Measurements from ENCODE around the gene PRRT4. TPM values are rescaled to one million over a fixed set of nuclear protein-coding genes. Genes with fewer than 3 reads are reported as not detected.

The PRRT4 gene
- total and polyA plus RNA-seq, 5 donors: 0.34 to 1.1 (median 0.84) TPM

DNA sequence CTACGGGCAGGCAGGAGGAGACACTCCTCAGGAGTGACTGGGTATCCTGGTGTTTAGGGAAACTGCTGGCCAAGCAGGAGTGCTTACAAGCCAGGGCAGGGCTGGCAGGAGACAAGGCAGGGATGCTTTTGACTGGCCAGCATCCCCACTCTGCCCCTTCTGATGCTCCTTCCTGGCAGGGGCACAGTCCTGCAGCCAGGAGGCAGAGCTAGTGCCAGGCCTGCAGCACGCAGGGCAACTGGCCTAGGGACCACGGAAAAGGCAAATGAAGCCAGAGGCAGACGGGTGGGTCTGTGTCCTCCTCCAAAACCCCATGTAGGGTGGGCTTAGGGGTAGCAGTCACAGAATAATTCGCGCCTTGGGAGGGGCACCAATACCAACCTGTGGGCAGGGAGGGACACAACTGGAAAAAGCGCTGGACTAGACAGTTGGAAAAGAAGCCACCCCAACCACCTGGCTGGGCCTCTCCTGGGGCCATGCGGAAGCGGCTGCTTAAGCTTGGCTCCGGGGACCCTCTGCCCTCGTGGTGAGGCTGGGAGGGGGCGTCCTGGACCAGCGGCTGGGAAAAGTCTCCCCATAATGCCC lies 43.5 kb upstream of the PRRT4 start:
- H3K4me3 ChIP-seq (ENCODE audit: low read length): peak overlapping the region; percentile 85
- H3K27ac ChIP-seq (ENCODE audit: low read length): no peak overlapping the region
- ATAC-seq (no peak), DNase-seq (no peak)
- no peaks in the 10 kb centered on the region for H3K27me3 ChIP-seq (ENCODE audit: control insufficient read depth, insufficient read depth)
- intact Hi-C loops (cut with DNase I): loop anchor here in 1 of 4 donors (10.0 kb wide), 1 partner anchor 60 kb away; no protein-coding TSS in a partner anchor
- 49% methylated on average over 13 of the region's 13 CpGs for WGBS
- peaks cover 9% of the 10 kb centered on the region for H3K4me1 ChIP-seq (ENCODE audit: control insufficient read depth, insufficient read depth, low read length)
- no peaks in the 10 kb centered on the region for H3K9me3 ChIP-seq (ENCODE audit: control insufficient read depth, low read length)

DNA sequence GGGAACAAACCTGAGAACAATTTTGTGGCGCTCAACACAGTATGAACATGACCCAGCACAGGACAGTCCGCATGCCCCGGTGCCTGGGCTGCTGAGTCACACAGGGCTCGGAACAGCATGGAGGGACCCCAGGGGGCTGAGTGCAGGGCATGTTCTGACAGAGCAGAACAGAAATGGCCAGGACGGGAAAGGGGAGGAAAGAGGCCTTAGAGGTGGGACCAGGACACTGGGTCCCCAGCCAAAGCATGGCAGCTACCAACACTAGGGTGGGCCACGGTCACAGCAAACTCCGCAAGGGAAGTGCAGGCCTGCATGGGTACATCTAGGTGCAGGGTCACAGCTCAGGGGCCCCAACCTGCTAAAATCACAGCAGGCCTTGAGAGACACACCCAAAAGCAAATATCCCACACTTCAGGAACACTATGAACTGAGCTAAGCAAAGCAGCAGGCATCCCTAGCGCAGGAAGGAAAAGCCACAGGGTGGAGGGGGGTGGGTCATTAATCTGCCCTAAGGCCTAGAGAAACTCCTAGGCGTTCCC lies 42.7 kb upstream of the PRRT4 start:
- peak in 1 of 2 donors; percentile 46 for ATAC-seq
- Histone ChIP-seq H3K9me3 (ENCODE audit: control insufficient read depth, low read length) (no peaks in the 10 kb centered on the region), H3K27ac (ENCODE audit: low read length) (no peak overlapping the region), H3K4me1 (ENCODE audit: control insufficient read depth, insufficient read depth, low read length) (peaks cover 9% of the 10 kb centered on the region), H3K4me3 (ENCODE audit: low read length) (no peak overlapping the region), H3K27me3 (ENCODE audit: control insufficient read depth, insufficient read depth) (no peaks in the 10 kb centered on the region)
- DNase-seq: no peak
- intact Hi-C loops (cut with DNase I): loop anchor here in 1 of 4 donors (10.0 kb wide), 1 partner anchor 61 kb away; no protein-coding TSS in a partner anchor
- 89% methylated on average over 9 of the region's 9 CpGs for WGBS

DNA sequence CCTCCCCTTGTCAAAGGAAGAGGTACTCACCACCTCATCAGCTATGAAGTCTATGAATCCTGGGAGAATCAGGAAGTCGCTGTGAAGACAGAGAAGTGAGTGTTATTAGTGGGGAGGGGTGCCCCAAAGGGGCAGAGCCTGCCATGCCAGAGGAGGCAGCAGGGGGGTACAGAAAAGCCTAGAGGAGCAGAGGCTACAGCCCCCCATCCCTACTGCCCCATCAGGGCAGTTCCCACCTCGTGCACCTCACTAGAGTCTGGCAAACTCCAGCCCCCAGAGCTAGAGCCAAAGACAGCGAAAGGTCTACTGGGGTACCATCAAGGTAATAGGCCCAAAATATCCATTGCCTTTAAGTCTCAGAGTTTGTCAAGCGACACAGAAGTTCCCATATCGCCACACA lies 42.2 kb upstream of the PRRT4 start:
- Histone ChIP-seq H3K27me3 (ENCODE audit: control insufficient read depth, insufficient read depth) (no peaks in the 10 kb centered on the region), H3K27ac (ENCODE audit: low read length) (no peak overlapping the region), H3K4me1 (ENCODE audit: control insufficient read depth, insufficient read depth, low read length) (peaks cover 6% of the 10 kb centered on the region), H3K4me3 (ENCODE audit: low read length) (no peak overlapping the region), H3K9me3 (ENCODE audit: control insufficient read depth, low read length) (no peaks in the 10 kb centered on the region)
- intact Hi-C loops (cut with DNase I): loop anchor here in 1 of 4 donors (10.0 kb wide), 1 partner anchor 61 kb away; no protein-coding TSS in a partner anchor
- WGBS: 88% methylated on average over 5 of the region's 5 CpGs
- ATAC-seq: no peak
- DNase-seq: no peak

DNA sequence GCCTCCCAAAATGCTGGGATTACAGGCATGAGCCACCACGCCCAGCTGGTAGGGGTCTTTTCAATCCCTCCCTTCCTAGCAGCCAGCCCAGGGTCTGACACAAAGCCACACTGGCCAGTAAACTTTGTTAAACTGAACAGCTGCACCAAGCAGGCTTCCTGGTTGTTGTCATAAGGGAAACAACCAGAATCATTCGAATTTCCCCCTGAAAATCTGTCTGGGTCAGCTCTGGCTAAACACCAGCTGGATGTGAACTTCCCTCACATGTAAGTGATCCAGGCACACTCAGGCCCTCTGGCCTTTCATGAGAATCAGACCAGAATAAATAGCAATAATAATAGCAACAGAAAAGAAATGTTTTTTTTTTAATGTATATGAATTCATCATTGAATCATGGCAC lies 40.9 kb upstream of the PRRT4 start:
- ATAC-seq (no peak), DNase-seq (no peak)
- Histone ChIP-seq H3K4me3 (ENCODE audit: low read length) (no peak overlapping the region), H3K9me3 (ENCODE audit: control insufficient read depth, low read length) (no peaks in the 10 kb centered on the region), H3K27ac (ENCODE audit: low read length) (no peak overlapping the region), H3K27me3 (ENCODE audit: control insufficient read depth, insufficient read depth) (no peaks in the 10 kb centered on the region), H3K4me1 (ENCODE audit: control insufficient read depth, insufficient read depth, low read length) (peaks cover 6% of the 10 kb centered on the region)
- intact Hi-C loops (cut with DNase I): loop anchor here in 1 of 4 donors (10.0 kb wide), 1 partner anchor 62 kb away; no protein-coding TSS in a partner anchor
- 71% methylated on average over 2 of the region's 2 CpGs for WGBS

DNA sequence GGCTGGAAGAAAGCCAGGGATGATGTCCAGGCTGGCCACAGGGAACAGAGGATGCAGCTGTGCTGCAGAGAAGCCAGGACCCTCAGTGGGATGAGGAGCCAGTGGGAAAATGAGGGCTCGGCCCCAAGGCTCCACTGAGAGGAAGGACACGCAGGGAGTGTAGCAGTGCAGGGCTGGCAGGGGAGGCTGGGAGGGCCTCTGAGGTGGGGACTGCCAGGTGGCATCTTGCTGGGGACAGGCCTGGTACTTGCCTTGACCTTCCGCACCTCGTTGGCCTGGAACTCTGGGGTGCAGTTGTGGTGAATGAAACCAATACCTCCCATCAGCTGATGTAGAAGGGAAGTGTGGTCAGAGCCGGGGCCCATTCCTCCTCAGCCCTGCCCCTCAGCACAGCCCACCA lies 39.1 kb upstream of the PRRT4 start:
- H3K4me3 ChIP-seq (ENCODE audit: low read length): no peak overlapping the region

DNA sequence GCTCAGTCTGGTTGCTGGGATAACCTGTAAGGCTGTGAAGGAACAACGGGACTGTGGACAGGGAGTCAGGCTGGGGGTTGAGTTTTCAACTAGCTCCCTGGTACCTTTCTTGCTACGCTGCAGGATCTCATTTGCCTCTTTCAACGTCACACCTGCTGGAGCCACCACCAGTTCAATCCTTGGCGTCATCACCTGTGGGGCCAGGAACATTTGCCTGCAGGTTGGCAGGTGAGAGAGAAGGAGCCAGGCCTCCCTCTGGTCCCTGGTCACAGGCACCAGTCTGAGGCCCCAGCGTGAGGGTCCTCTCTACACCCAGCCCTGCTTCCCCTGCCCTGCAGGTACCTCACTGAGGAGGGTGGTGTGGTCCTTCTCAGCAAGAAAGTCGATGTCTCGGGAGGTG lies 38.5 kb upstream of the PRRT4 start:
- H3K4me1 ChIP-seq (ENCODE audit: control insufficient read depth, insufficient read depth, low read length): peaks cover 5% of the 10 kb centered on the region
- no peaks in the 10 kb centered on the region for H3K27me3 ChIP-seq (ENCODE audit: control insufficient read depth, insufficient read depth)
- H3K9me3 ChIP-seq (ENCODE audit: control insufficient read depth, low read length): no peaks in the 10 kb centered on the region
- H3K4me3 ChIP-seq (ENCODE audit: low read length): no peak overlapping the region
- H3K27ac ChIP-seq (ENCODE audit: low read length): no peak overlapping the region
- DNase-seq (no peak), ATAC-seq (no peak)
- WGBS: 93% methylated on average over 7 of the region's 7 CpGs
- intact Hi-C loops (cut with DNase I): loop anchor here in 1 of 4 donors (2.0 to 10.0 kb wide), 2 partner anchors 25 to 65 kb away; no protein-coding TSS in a partner anchor

More for the DNA sequence above, 39.1 kb upstream of the PRRT4 start:
- ATAC-seq: no peak
- H3K27me3 ChIP-seq (ENCODE audit: control insufficient read depth, insufficient read depth): no peaks in the 10 kb centered on the region
- WGBS: 90% methylated on average over 5 of the region's 5 CpGs
- intact Hi-C loops (cut with DNase I): loop anchor here in 1 of 4 donors (10.0 kb wide), 1 partner anchor 64 kb away; no protein-coding TSS in a partner anchor
- no peak overlapping the region for H3K27ac ChIP-seq (ENCODE audit: low read length)
- H3K4me1 ChIP-seq (ENCODE audit: control insufficient read depth, insufficient read depth, low read length): peaks cover 6% of the 10 kb centered on the region
- peak in 1 of 3 donors; percentile 46 for DNase-seq
- H3K9me3 ChIP-seq (ENCODE audit: control insufficient read depth, low read length): no peaks in the 10 kb centered on the region

DNA sequence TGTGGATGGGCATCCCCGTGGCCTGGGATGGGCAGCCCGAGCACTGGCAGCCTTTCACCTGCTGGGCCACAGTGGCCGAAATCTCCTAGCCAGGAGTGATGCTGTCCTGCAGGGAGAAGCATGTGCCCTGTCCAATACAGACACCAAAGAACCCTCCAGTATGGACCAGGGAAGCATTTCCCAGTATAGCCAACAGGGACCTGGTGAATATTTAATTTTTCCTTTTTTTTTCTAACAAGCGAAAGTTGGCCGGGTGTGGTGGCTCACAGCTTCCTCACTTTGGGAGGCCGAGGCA lies 37.3 kb upstream of the PRRT4 start:
- Histone ChIP-seq H3K9me3 (ENCODE audit: control insufficient read depth, low read length) (no peaks in the 10 kb centered on the region), H3K27ac (ENCODE audit: low read length) (no peak overlapping the region), H3K4me3 (ENCODE audit: low read length) (no peak overlapping the region), H3K4me1 (ENCODE audit: control insufficient read depth, insufficient read depth, low read length) (no peaks in the 10 kb centered on the region), H3K27me3 (ENCODE audit: control insufficient read depth, insufficient read depth) (no peaks in the 10 kb centered on the region)
- 53% methylated on average over 6 of the region's 6 CpGs for WGBS
- DNase-seq: no peak
- no peak for ATAC-seq
- intact Hi-C loops (cut with DNase I): loop anchor here in 1 of 4 donors (2.0 kb wide), 1 partner anchor 26 kb away; no protein-coding TSS in a partner anchor

DNA sequence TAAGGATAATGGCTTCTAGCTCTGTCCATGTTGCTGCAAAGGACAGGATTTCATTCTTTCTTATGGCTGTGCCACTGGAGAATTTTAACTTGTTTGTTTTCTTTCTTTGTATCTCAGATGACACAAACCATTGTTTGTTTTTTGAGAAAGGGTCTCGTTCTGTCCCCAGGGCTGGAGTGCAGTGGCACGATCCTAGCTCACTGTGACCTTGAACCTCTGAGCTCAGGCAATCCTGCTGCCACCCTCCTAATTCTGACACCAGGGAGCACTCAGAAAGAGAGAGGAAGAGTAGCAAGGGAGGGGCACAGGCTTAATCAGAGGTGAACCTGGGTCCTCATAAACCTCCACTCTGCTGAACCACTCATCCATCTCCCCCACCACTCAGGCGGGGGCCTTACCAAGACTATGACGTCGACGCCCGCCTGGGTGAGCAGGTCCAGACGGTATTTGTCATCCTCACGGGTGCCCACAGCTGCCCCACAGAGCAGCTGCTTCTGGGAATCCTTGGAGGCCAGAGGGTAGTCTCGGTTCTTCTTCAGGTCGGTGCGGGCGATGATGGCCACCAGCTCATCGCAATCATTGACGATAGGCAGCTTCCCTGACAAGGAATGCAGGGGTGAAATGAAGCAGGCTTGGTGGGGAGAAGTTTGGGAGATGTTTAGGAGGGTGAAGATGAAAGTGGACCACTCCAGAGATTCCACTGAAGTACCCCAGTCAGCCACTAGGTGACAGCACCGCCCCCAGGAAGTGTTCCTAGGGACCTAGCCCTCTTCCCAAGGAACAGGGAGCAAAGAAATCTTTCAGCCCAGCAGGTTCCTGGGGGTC lies 36.7 kb upstream of the PRRT4 start:
- intact Hi-C loops (cut with DNase I): loop anchor here in 1 of 4 donors (2.0 kb wide), 1 partner anchor 27 kb away; no protein-coding TSS in a partner anchor
- H3K4me3 ChIP-seq (ENCODE audit: low read length): no peak overlapping the region
- H3K27ac ChIP-seq (ENCODE audit: low read length): no peak overlapping the region
- DNase-seq (peak in 2 of 3 donors; percentile 79 to 82), ATAC-seq (peak; percentile 34 to 49)
- no peaks in the 10 kb centered on the region for H3K9me3 ChIP-seq (ENCODE audit: control insufficient read depth, low read length)
- no peaks in the 10 kb centered on the region for H3K27me3 ChIP-seq (ENCODE audit: control insufficient read depth, insufficient read depth)
- 68% methylated on average over 16 of the region's 16 CpGs for WGBS
- no peaks in the 10 kb centered on the region for H3K4me1 ChIP-seq (ENCODE audit: control insufficient read depth, insufficient read depth, low read length)

DNA sequence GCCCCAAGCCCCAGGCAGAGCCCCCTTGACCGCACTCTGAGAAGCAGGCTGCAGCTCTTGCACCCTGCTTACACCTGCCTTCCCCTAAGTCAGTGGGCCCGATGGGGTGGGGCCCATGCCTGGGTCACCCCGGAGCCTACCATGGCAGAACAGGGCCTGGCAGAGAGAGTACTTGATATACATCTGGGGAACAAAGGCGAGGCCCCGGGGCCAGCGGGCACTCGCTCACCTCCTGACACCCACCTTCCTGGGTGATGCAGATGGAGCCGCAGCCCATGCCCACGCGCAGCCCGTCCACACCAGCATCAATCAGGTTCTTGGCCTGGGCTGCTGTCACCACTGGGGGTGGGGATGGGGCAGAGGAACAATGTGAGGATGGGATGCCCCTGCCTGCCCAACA lies 34.9 kb upstream of the PRRT4 start:
- peak in 1 of 3 donors; percentile 45 for DNase-seq
- whole genome bisulfite sequencing: 97% methylated on average over 11 of the region's 11 CpGs

DNA sequence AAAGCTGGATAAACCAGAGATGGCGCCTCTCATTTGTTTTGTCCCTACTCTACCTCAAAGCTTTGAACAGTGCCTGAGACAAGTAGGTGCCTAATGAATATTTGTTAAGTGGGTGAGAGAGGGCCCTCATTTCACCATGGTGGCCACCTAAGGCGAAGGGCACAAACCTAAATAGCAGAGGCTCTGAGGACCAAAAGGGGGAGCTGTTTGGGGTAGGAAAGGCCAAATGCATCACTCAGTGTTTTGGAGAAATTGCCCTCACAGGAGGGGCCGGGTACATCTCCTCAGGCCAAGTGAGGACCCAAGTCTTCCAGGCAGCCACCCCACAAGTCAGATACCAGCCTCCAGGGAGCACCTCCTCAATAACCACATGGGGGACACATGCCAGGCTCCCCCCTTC lies 34.3 kb upstream of the PRRT4 start:
- intact Hi-C loops (cut with DNase I): no loop called here
- no peak for DNase-seq
- no peaks in the 10 kb centered on the region for H3K27me3 ChIP-seq (ENCODE audit: control insufficient read depth, insufficient read depth)
- 89% methylated on average over 3 of the region's 3 CpGs for WGBS
- no peaks in the 10 kb centered on the region for H3K9me3 ChIP-seq (ENCODE audit: control insufficient read depth, low read length)
- H3K4me1 ChIP-seq (ENCODE audit: control insufficient read depth, insufficient read depth, low read length): no peaks in the 10 kb centered on the region
- no peak for ATAC-seq
- H3K27ac ChIP-seq (ENCODE audit: low read length): no peak overlapping the region
- no peak overlapping the region for H3K4me3 ChIP-seq (ENCODE audit: low read length)

More for the DNA sequence above, 34.9 kb upstream of the PRRT4 start:
- Histone ChIP-seq H3K4me3 (ENCODE audit: low read length) (no peak overlapping the region), H3K27me3 (ENCODE audit: control insufficient read depth, insufficient read depth) (no peaks in the 10 kb centered on the region), H3K4me1 (ENCODE audit: control insufficient read depth, insufficient read depth, low read length) (no peaks in the 10 kb centered on the region), H3K27ac (ENCODE audit: low read length) (no peak overlapping the region), H3K9me3 (ENCODE audit: control insufficient read depth, low read length) (no peaks in the 10 kb centered on the region)
- intact Hi-C loops (cut with DNase I): no loop called here
- no peak for ATAC-seq

All from right cardiac atrium (tissue), 5 donors.